Peyer's patch (tissue), 4 donors: ENCODE measurements around the gene CATSPER3.

Experiments
- CTCF ChIP-seq, 6 experiments: fragments of 450-650 bp in 4 of 6; fragments of 200-600 bp in 2 of 6; sonication (generic) in 1 of 6; IDR thresholded peaks; one replicate each; pipeline ENCODE4 v1.5.1; 2017 to 2019; ENCODE audit warnings: antibody characterized with exemption in 6 of 6, mild to moderate bottlenecking in 3 of 6, moderate library complexity in 1 of 6
- POLR2A ChIP-seq, 2 donors: fragments of 450-650 bp; IDR thresholded peaks; one replicate each; pipeline ENCODE4 v1.5.1; 2017; ENCODE audit warnings: antibody characterized with exemption in 2 of 2, mild to moderate bottlenecking in 2 of 2, moderate library complexity in 2 of 2

- TF ChIP-seq CTCF (IDR thresholded peaks at IDR 0.05) (no peak), POLR2A (IDR thresholded peaks at IDR 0.05) (no peak)
These were observed 68.7 kb downstream of the CATSPER3 start for GRCh38 chr5:135036405-135036804.
